Gastroesophageal sphincter (tissue), 3 donors: ENCODE data around the gene PACS1.

Experiments
- CTCF ChIP-seq, 4 experiments: fragments of 200-600 bp in 2 of 4; fragments of 450-650 bp in 2 of 4; sonication (generic) in 1 of 4; IDR thresholded peaks; one replicate each; pipeline ENCODE4 v1.5.1; 2017 to 2019; ENCODE audit warnings: antibody characterized with exemption in 4 of 4, mild to moderate bottlenecking in 2 of 4, moderate library complexity in 2 of 4
- EP300 ChIP-seq: sonication (generic); formaldehyde crosslinking; IDR thresholded peaks from one replicate; pipeline ENCODE4 v1.6.1; 2017; ENCODE audit warnings: antibody characterized with exemption, mild to moderate bottlenecking
- POLR2A ChIP-seq, 2 donors: fragments of 450-650 bp; IDR thresholded peaks; one replicate each; pipeline ENCODE4 v1.6.1; 2017; ENCODE audit warnings: antibody characterized with exemption in 2 of 2, mild to moderate bottlenecking in 2 of 2, moderate library complexity in 1 of 2
- POLR2AphosphoS5 ChIP-seq: sonication (generic); formaldehyde crosslinking; IDR thresholded peaks from one replicate; pipeline ENCODE4 v1.6.1; 2017; ENCODE audit warnings: antibody characterized with exemption

GRCh38 chr11:66160709-66161108 is 90.6 kb downstream of the PACS1 start:
- TF ChIP-seq CTCF (IDR thresholded peaks at IDR 0.05) (no peak), POLR2A (IDR thresholded peaks at IDR 0.05) (no peak), POLR2AphosphoS5 (no peak), EP300 (no peak)
